ENCODE measurements around the gene ETF1.
"Not testable (repeated sequence)": the region's sequence is repeated elsewhere in the genome, so short reads cannot be mapped to it uniquely, and the experiment has no call there.

The ETF1 gene

GRCh38 chr5:138473151-138473550 is 69.9 kb downstream of the ETF1 start:
- not testable (repeated sequence) for H3K27me3 ChIP-seq (ENCODE audit: control insufficient read depth in 1 of 2, insufficient read depth in 2 of 2, low read length in 2 of 2); H3K4me1 ChIP-seq (ENCODE audit: insufficient read depth, low read length)

GRCh38 chr5:138472353-138472752 is 70.7 kb downstream of the ETF1 start:
- H3K4me1 ChIP-seq (ENCODE audit: insufficient read depth, low read length), result no peaks in the 10 kb centered on the region
- no peak overlapping the region for H3K27ac ChIP-seq (ENCODE audit: low read depth, low read length)
- no peaks in the 10 kb centered on the region for H3K9me3 ChIP-seq (ENCODE audit: low read length)

More at GRCh38 chr5:138473151-138473550, 69.9 kb downstream of the ETF1 start:
- H3K36me3 ChIP-seq (ENCODE audit: insufficient read depth, low read length); H3K9ac ChIP-seq (ENCODE audit: low read length); H3K9me3 ChIP-seq (ENCODE audit: low read length); H3K4me3 ChIP-seq (ENCODE audit: low read depth in 1 of 2, low read length in 2 of 2); H3K27ac ChIP-seq (ENCODE audit: low read depth, low read length): not testable (repeated sequence)

GRCh38 chr5:138471052-138471361 is 72.0 kb downstream of the ETF1 start:
- no peak overlapping the region for H3K27ac ChIP-seq (ENCODE audit: low read depth, low read length)
- no peak overlapping the region for H3K4me3 ChIP-seq (ENCODE audit: low read depth in 1 of 2, low read length in 2 of 2)
- H3K9me3 ChIP-seq (ENCODE audit: low read length), result no peaks in the 10 kb centered on the region
- no peaks in the 10 kb centered on the region for H3K36me3 ChIP-seq (ENCODE audit: insufficient read depth, low read length)
- no peaks in the 10 kb centered on the region for H3K27me3 ChIP-seq (ENCODE audit: control insufficient read depth in 1 of 2, insufficient read depth in 2 of 2, low read length in 2 of 2)
- H3K4me1 ChIP-seq (ENCODE audit: insufficient read depth, low read length), result no peaks in the 10 kb centered on the region
- H3K9ac ChIP-seq (ENCODE audit: low read length), result no peak overlapping the region

More at GRCh38 chr5:138472353-138472752, 70.7 kb downstream of the ETF1 start:
- H3K4me3 ChIP-seq (ENCODE audit: low read depth in 1 of 2, low read length in 2 of 2), result no peak overlapping the region
- no peak overlapping the region for H3K9ac ChIP-seq (ENCODE audit: low read length)
- H3K27me3 ChIP-seq (ENCODE audit: control insufficient read depth in 1 of 2, insufficient read depth in 2 of 2, low read length in 2 of 2), result no peaks in the 10 kb centered on the region
- no peaks in the 10 kb centered on the region for H3K36me3 ChIP-seq (ENCODE audit: insufficient read depth, low read length)

DNA sequence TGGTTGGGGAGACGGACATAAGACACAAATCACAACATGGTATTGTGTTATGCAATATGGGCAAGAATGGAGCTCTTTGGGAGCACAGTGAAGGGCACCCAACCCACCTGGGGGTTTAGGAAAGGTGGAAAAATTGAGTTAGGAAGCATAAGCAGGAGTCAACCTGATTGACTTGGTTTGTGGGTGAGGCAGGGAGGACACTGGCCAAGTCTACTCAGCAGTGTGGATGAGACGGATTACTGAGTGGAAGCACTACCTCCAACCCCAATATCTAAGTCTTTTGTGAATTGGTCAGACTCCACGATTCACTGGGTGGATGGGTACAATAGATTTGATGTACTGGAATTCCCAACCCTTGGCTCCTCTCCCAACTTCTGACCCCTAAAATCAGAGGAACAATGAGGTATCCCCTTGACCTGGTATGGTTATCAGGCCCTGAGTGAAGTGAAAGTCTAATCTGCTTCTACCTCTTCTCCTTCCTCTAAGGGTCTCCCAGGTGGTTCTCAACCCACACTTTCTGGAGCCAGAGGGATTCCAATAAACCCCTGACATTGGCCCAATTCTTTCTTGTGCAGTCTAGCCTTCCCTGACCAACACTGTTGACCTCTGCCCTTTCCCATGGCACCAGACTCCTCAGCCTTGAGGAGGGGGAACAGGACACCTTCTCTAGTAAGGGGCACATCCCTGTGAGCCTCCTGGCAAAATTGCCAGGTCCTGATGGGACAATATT is 72.5 kb downstream of the ETF1 start:
- Histone ChIP-seq H3K9ac (ENCODE audit: low read length) (no peak overlapping the region), H3K27ac (ENCODE audit: low read depth, low read length) (no peak overlapping the region), H3K9me3 (ENCODE audit: low read length) (no peaks in the 10 kb centered on the region), H3K27me3 (ENCODE audit: control insufficient read depth in 1 of 2, insufficient read depth in 2 of 2, low read length in 2 of 2) (no peaks in the 10 kb centered on the region), H3K4me3 (ENCODE audit: low read depth in 1 of 2, low read length in 2 of 2) (no peak overlapping the region), H3K4me1 (ENCODE audit: insufficient read depth, low read length) (no peaks in the 10 kb centered on the region), H3K36me3 (ENCODE audit: insufficient read depth, low read length) (no peaks in the 10 kb centered on the region)

DNA sequence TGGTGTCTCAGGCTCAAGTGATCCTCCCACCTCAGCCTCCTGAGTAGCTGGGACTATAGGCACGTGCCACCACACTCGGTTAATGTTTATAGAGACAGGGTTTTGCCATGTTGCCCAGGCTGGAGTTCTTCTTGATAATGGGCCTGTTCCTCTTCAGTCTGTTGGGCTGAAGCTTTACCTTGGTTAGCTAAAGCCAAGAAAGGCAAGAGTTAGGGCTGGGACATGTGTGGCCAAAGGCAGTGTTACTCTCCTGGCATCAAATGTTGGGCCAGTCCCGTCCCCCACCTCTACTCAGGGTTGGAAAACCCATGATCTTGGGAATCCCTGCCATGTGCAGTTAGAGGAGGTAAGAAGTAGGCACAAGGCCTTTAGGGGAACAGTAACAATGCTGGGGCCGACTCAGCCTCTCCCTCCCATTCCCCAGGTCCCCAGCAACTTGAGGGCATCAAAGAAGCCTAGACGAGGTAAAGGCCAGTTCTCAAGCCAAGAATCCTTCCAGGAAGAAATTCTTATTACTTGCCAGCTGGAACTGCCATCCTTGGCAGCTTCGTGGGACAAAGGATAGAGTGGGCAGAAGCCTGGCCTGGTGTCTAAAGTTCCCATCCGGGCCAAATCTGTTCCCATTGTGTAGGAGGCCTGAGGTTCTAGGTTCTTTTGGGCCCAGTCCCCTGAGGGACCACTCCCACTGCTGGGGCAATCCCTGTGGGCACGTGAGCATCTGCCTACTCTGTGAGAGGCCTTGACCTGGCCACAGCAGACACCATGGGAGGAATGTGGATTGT is 73.3 kb downstream of the ETF1 start:
- no peak overlapping the region for H3K27ac ChIP-seq (ENCODE audit: low read depth, low read length)
- no peaks in the 10 kb centered on the region for H3K36me3 ChIP-seq (ENCODE audit: insufficient read depth, low read length)
- H3K9ac ChIP-seq (ENCODE audit: low read length), result no peak overlapping the region
- H3K27me3 ChIP-seq (ENCODE audit: control insufficient read depth in 1 of 2, insufficient read depth in 2 of 2, low read length in 2 of 2), result no peaks in the 10 kb centered on the region
- no peaks in the 10 kb centered on the region for H3K4me1 ChIP-seq (ENCODE audit: insufficient read depth, low read length)
- no peaks in the 10 kb centered on the region for H3K9me3 ChIP-seq (ENCODE audit: low read length)
- no peak overlapping the region for H3K4me3 ChIP-seq (ENCODE audit: low read depth in 1 of 2, low read length in 2 of 2)

DNA sequence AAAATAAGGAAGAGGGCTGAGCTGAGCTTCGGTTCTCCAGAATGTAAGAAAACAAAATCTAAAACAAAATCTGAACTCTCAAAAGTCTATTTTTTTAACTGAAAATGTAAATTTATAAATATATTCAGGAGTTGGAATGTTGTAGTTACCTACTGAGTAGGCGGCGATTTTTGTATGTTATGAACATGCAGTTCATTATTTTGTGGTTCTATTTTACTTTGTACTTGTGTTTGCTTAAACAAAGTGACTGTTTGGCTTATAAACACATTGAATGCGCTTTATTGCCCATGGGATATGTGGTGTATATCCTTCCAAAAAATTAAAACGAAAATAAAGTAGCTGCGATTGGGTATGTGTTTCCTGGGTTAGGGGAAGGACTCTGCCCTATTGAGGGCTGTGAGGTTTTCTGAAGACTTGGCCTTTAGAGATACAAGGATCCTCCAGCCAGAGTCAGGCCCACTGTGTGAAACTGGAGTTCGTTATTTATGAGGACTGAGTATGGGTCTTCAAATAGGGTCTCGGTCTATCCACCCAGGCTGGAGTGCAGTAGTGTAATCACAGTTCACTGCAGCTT is 74.0 kb downstream of the ETF1 start:
- H3K27me3 ChIP-seq (ENCODE audit: control insufficient read depth in 1 of 2, insufficient read depth in 2 of 2, low read length in 2 of 2), result no peaks in the 10 kb centered on the region

GRCh38 chr5:138468133-138468965 is 74.7 kb downstream of the ETF1 start:
- no peak overlapping the region for H3K9ac ChIP-seq (ENCODE audit: low read length)
- H3K36me3 ChIP-seq (ENCODE audit: insufficient read depth, low read length), result no peaks in the 10 kb centered on the region
- H3K27ac ChIP-seq (ENCODE audit: low read depth, low read length), result no peak overlapping the region
- H3K27me3 ChIP-seq (ENCODE audit: control insufficient read depth in 1 of 2, insufficient read depth in 2 of 2, low read length in 2 of 2), result no peaks in the 10 kb centered on the region
- H3K4me3 ChIP-seq (ENCODE audit: low read depth in 1 of 2, low read length in 2 of 2), result peak overlapping the region in 1 of 2 donors; percentile 94
- peaks cover 4% of the 10 kb centered on the region for H3K4me1 ChIP-seq (ENCODE audit: insufficient read depth, low read length)
- no peaks in the 10 kb centered on the region for H3K9me3 ChIP-seq (ENCODE audit: low read length)

More for the DNA sequence above, 74.0 kb downstream of the ETF1 start:
- Histone ChIP-seq H3K4me3 (ENCODE audit: low read depth in 1 of 2, low read length in 2 of 2) (no peak overlapping the region), H3K4me1 (ENCODE audit: insufficient read depth, low read length) (no peaks in the 10 kb centered on the region), H3K27ac (ENCODE audit: low read depth, low read length) (no peak overlapping the region), H3K9me3 (ENCODE audit: low read length) (no peaks in the 10 kb centered on the region), H3K9ac (ENCODE audit: low read length) (no peak overlapping the region), H3K36me3 (ENCODE audit: insufficient read depth, low read length) (no peaks in the 10 kb centered on the region)

DNA sequence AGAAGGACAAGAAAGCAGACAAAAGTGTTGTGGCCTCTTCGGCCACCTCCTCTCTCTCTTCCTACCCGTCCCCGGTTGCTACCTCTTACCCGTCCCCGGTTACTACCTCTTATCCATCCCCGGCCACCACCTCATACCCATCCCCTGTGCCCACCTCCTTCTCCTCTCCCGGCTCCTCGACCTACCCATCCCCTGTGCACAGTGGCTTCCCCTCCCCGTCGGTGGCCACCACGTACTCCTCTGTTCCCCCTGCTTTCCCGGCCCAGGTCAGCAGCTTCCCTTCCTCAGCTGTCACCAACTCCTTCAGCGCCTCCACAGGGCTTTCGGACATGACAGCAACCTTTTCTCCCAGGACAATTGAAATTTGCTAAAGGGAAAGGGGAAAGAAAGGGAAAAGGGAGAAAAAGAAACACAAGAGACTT is 75.3 kb downstream of the ETF1 start:
- Histone ChIP-seq H3K27ac (ENCODE audit: low read depth, low read length) (no peak overlapping the region), H3K27me3 (ENCODE audit: control insufficient read depth in 1 of 2, insufficient read depth in 2 of 2, low read length in 2 of 2) (no peaks in the 10 kb centered on the region), H3K36me3 (ENCODE audit: insufficient read depth, low read length) (no peaks in the 10 kb centered on the region), H3K9me3 (ENCODE audit: low read length) (no peaks in the 10 kb centered on the region), H3K4me3 (ENCODE audit: low read depth in 1 of 2, low read length in 2 of 2) (peak overlapping the region; percentile 15 to 94), H3K9ac (ENCODE audit: low read length) (no peak overlapping the region), H3K4me1 (ENCODE audit: insufficient read depth, low read length) (peaks cover 8% of the 10 kb centered on the region)

DNA sequence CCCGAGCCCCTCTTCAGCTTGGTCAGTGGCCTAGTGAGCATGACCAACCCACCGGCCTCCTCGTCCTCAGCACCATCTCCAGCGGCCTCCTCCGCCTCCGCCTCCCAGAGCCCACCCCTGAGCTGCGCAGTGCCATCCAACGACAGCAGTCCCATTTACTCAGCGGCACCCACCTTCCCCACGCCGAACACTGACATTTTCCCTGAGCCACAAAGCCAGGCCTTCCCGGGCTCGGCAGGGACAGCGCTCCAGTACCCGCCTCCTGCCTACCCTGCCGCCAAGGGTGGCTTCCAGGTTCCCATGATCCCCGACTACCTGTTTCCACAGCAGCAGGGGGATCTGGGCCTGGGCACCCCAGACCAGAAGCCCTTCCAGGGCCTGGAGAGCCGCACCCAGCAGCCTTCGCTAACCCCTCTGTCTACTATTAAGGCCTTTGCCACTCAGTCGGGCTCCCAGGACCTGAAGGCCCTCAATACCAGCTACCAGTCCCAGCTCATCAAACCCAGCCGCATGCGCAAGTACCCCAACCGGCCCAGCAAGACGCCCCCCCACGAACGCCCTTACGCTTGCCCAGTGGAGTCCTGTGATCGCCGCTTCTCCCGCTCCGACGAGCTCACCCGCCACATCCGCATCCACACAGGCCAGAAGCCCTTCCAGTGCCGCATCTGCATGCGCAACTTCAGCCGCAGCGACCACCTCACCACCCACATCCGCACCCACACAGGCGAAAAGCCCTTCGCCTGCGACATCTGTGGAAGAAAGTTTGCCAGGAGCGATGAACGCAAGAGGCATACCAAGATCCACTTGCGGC is 75.9 kb downstream of the ETF1 start:
- Histone ChIP-seq H3K36me3 (ENCODE audit: insufficient read depth, low read length) (no peaks in the 10 kb centered on the region), H3K9me3 (ENCODE audit: low read length) (no peaks in the 10 kb centered on the region), H3K27ac (ENCODE audit: low read depth, low read length) (no peak overlapping the region), H3K27me3 (ENCODE audit: control insufficient read depth in 1 of 2, insufficient read depth in 2 of 2, low read length in 2 of 2) (no peaks in the 10 kb centered on the region), H3K9ac (ENCODE audit: low read length) (peak overlapping the region; percentile 44), H3K4me3 (ENCODE audit: low read depth in 1 of 2, low read length in 2 of 2) (peak overlapping the region; percentile 15 to 94), H3K4me1 (ENCODE audit: insufficient read depth, low read length) (peaks cover 8% of the 10 kb centered on the region)

- Histone ChIP-seq H3K9ac (ENCODE audit: low read length) (peak overlapping the region; percentile 44), H3K4me1 (ENCODE audit: insufficient read depth, low read length) (peaks cover 15% of the 10 kb centered on the region), H3K36me3 (ENCODE audit: insufficient read depth, low read length) (no peaks in the 10 kb centered on the region), H3K9me3 (ENCODE audit: low read length) (no peaks in the 10 kb centered on the region), H3K4me3 (ENCODE audit: low read depth in 1 of 2, low read length in 2 of 2) (peak overlapping the region; percentile 86 to 94), H3K27ac (ENCODE audit: low read depth, low read length) (peak overlapping the region; percentile 70), H3K27me3 (ENCODE audit: control insufficient read depth in 1 of 2, insufficient read depth in 2 of 2, low read length in 2 of 2) (no peaks in the 10 kb centered on the region)
These were observed 76.7 kb downstream of the ETF1 start for GRCh38 chr5:138466125-138466899.

Data from muscle layer of colon (tissue), 2 donors.